NB4 (cell line): ENCODE results near the gene ZBTB8A.

Experiments
- DNase-seq: peaks from one replicate; pipeline ENCODE4 v3.0.0; 2010; ENCODE audit warnings: low read depth
- H3K4me3 ChIP-seq: one replicate; pipeline ENCODE4 v1.5.1; 2011; ENCODE audit warnings: mild to moderate bottlenecking, low read depth, low read length, moderate library complexity
- CTCF ChIP-seq: IDR thresholded peaks from one replicate; pipeline ENCODE4 v1.5.1; 2012; ENCODE audit warnings: low read depth, low read length
- MAX ChIP-seq: IDR thresholded peaks from 2 replicates; pipeline ENCODE4 v1.6.1; 2011; ENCODE audit warnings: low read depth, low read length
- MYC ChIP-seq: IDR thresholded peaks from 2 replicates; pipeline ENCODE4 v1.6.1; 2011; ENCODE audit warnings: low read depth, low read length
- POLR2A ChIP-seq: IDR thresholded peaks from 2 replicates; pipeline ENCODE4 v1.6.1; 2011; ENCODE audit warnings: mild to moderate bottlenecking; ENCODE audit not compliant: insufficient read length; ENCODE audit errors: extremely low read depth

ZBTB8A gene

DNA sequence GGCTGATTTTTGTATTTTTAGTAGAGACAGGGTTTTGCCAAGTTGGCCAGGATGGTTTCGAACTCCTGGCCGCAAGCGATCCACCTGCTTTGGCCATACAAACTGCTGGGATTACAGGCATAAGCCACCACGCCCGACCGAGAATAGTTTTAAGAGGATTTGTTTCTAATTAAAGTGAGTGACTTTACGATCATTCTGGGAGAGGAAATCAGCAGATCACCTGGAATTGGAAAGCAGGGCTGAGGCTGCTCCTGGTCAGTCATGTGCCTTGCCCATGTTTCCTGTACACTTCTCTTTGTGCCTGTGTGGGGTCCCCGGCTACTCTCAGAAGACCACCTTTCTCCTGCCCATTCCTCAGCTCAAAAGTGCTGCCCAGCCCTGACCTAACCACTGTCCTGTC lies 40.5 kb upstream of the ZBTB8A start:
- DNase-seq: no peak
- TF ChIP-seq POLR2A: no peak
- TF ChIP-seq MAX: no peak
- TF ChIP-seq MYC: no peak
- no peak for TF ChIP-seq CTCF
- no peak overlapping the region for H3K4me3 ChIP-seq

DNA sequence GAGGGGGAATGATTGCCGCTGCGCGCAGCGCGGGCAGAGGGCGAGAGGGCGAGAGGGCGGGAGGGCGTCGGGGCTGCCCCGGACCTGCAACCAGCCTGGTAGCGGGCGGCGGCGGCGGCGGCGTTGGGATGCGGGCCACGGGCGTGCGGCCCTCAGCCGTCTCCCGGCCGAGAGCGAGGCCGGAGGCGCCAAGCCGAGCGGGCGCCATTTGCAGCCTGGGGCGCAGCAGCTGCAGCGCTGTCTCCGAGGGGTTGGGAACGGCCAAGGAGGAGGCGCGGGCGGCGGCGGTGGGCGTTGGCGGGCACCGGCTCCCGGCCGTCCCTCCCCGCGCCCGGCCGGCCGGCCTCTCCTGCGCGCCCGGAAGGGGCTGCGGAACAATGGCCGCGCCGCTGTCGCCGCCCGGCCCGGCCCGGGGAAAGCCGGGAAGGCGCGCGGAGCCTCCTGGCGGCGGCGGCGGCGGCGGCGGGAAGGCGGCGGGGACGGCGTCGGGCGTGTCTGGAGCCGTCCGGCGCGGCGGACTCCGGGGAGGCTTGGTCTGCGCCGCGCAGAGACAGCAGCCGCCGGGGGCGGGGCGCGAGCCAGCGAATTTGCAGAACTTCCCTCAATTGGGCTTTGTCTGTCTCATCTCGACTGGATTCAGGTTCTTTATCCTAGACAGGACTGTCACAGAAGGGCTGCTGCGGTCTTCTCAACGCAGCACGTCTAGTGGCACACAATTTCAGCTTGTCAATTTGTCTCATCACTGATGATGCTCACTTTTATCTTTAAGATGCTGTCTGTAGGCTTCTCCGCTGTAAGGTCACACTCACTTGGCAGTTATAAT lies 38.6 kb upstream of the ZBTB8A start:
- peak overlapping the region; percentile 63 for H3K4me3 ChIP-seq
- peak; percentile 79 for DNase-seq
- no peak for TF ChIP-seq CTCF
- no peak for TF ChIP-seq MAX
- TF ChIP-seq MYC: no peak
- TF ChIP-seq POLR2A: peak; percentile 27

DNA sequence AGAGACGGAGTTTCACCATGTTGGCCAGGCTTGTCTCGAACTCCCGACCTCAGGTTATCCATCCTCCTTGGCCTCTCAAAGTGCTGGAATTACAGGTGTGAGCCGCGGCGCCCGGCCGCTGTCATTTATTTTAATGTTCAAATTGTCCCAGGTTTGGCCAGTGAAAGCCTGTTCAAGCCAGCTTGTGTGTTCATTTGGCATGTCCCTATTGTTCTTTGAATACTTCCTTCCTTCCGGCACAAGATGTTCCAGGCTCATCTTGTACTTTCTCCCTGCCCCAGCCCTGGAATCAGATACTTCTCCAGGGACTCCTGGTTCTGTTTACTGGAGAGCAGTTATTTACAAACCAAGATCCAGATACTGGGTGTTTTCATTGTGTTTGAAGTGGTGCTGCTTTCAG lies 37.4 kb upstream of the ZBTB8A start:
- DNase-seq: no peak
- no peak for TF ChIP-seq MYC
- no peak for TF ChIP-seq CTCF
- no peak for TF ChIP-seq MAX
- TF ChIP-seq POLR2A: no peak
- H3K4me3 ChIP-seq: no peak overlapping the region

GRCh38 chr1:32503153-32503552 lies 36.1 kb upstream of the ZBTB8A start:
- TF ChIP-seq MAX (no peak), MYC (no peak), CTCF (no peak), POLR2A (no peak)
- DNase-seq: no peak
- H3K4me3 ChIP-seq: no peak overlapping the region

DNA sequence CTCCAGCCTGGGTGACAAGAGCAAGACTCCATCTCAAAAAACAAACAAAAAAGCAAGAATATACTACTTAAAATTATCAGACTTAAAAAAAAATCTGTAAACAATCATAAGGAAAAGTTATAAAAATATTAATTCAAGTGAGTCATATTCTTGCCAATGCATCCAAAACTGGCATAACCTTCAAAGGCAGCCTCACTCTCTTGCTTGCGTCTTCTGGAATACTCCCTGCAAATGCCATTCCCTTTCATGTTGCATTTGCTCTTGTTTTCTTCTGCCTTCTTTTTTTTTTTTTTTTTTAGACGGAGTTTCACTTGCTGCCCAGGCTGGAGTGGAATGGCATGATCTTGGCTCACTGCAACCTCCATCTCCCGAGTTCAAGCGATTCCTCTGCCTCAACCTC lies 32.2 kb upstream of the ZBTB8A start:
- no peak for TF ChIP-seq MAX
- no peak for TF ChIP-seq POLR2A
- no peak for TF ChIP-seq MYC
- no peak for TF ChIP-seq CTCF
- DNase-seq: no peak

More for the DNA sequence above, 32.2 kb upstream of the ZBTB8A start:
- H3K4me3 ChIP-seq: no peak overlapping the region
